Measurements from ENCODE around the gene ADPRHL1. TPM values are rescaled to one million over a fixed set of nuclear protein-coding genes. Genes with fewer than 3 reads are reported as not detected.

Gene ADPRHL1
- total and polyA plus RNA-seq, 7 donors: 1.2 to 7.8 (median 4.2) TPM

GRCh38 chr13:113464476-113464875 is 11.2 kb upstream of the ADPRHL1 start:
- no peak for TF ChIP-seq POLR2A (IDR thresholded peaks at IDR 0.05)
- TF ChIP-seq EP300 (IDR thresholded peaks at IDR 0.05): no peak
- TF ChIP-seq POLR2AphosphoS5 (IDR thresholded peaks at IDR 0.05): no peak
- TF ChIP-seq, protein P1, sequence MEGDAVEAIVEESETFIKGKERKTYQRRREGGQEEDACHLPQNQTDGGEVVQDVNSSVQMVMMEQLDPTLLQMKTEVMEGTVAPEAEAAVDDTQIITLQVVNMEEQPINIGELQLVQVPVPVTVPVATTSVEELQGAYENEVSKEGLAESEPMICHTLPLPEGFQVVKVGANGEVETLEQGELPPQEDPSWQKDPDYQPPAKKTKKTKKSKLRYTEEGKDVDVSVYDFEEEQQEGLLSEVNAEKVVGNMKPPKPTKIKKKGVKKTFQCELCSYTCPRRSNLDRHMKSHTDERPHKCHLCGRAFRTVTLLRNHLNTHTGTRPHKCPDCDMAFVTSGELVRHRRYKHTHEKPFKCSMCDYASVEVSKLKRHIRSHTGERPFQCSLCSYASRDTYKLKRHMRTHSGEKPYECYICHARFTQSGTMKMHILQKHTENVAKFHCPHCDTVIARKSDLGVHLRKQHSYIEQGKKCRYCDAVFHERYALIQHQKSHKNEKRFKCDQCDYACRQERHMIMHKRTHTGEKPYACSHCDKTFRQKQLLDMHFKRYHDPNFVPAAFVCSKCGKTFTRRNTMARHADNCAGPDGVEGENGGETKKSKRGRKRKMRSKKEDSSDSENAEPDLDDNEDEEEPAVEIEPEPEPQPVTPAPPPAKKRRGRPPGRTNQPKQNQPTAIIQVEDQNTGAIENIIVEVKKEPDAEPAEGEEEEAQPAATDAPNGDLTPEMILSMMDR (IDR thresholded peaks at IDR 0.05): no peak
- DNase-seq: no peak
- Histone ChIP-seq H3K27me3 (no peaks in the 10 kb centered on the region), H3K9me3 (no peaks in the 10 kb centered on the region), H3K4me1 (peaks cover 0 to 8% (median 3%) of the 10 kb centered on the region in 4 donors), H3K36me3 (peaks cover 9 to 40% (median 17%) of the 10 kb centered on the region in 4 donors), H3K27ac (no peak overlapping the region), H3K4me3 (no peak overlapping the region)
- intact Hi-C loops (cut with DNase I): no loop called here
- WGBS, 2 donors: 94 to 96% methylated on average over 16 of the region's 16 CpGs

DNA sequence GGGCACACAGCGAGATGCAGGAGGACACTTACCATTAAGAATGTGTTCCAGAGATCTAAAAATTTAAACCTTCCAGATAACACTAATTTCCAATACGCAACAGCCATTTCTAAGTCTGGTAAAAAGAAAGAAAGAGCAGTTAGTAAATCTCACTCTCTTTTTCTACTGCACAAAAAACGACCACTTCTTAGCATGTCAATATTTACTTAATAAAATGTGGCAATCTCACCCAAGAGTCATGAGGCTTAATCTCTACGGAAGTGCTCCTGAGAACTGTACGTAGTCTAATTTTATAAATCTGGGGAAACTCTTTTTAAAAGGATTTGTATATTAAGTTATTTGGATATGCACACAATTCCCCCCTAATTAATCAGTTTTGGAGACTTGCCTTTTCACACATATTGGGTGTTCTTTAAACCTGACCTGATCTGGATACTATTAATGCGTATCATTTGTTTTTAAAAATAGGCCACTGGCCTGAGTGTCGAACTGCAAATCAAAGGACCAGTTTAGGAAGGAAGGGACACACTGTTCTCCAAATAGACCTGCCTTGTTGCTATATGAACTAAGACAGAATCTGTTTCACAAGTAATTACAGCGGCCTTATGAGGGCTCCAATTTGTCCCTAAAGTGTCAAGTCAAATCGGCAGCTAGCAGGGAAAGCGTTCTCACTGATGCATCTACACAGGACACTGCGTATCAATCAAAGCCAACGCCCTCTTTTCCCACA is 7.9 kb upstream of the ADPRHL1 start:
- intact Hi-C loops (cut with DNase I): no loop called here
- TF ChIP-seq POLR2AphosphoS5 (IDR thresholded peaks at IDR 0.05) (no peak), EP300 (IDR thresholded peaks at IDR 0.05) (no peak), POLR2A (IDR thresholded peaks at IDR 0.05) (no peak)
- TF ChIP-seq, protein P1 (IDR thresholded peaks at IDR 0.05): no peak
- no peak for DNase-seq
- Histone ChIP-seq H3K27me3 (no peaks in the 10 kb centered on the region), H3K9me3 (no peaks in the 10 kb centered on the region), H3K4me3 (no peak overlapping the region), H3K27ac (no peak overlapping the region), H3K4me1 (peaks cover 0 to 18% (median 7%) of the 10 kb centered on the region in 4 donors), H3K36me3 (peaks cover 9 to 51% (median 26%) of the 10 kb centered on the region in 4 donors)
- 88 to 92% methylated on average over 12 of the region's 12 CpGs for WGBS, 2 donors

- DNase-seq: no peak
- H3K4me1 ChIP-seq: peaks cover 0 to 15% (median 7%) of the 10 kb centered on the region in 4 donors
- H3K9me3 ChIP-seq: no peaks in the 10 kb centered on the region
- TF ChIP-seq POLR2AphosphoS5 (IDR thresholded peaks at IDR 0.05) (no peak), POLR2A (IDR thresholded peaks at IDR 0.05) (no peak), EP300 (IDR thresholded peaks at IDR 0.05) (no peak)
- TF ChIP-seq, protein P1 (IDR thresholded peaks at IDR 0.05): no peak
- H3K36me3 ChIP-seq: peaks cover 9 to 56% (median 28%) of the 10 kb centered on the region in 4 donors
- no peak overlapping the region for H3K4me3 ChIP-seq
- 93 to 96% methylated on average over 14 of the region's 14 CpGs for WGBS, 2 donors
- H3K27me3 ChIP-seq: no peaks in the 10 kb centered on the region
- no peak overlapping the region for H3K27ac ChIP-seq
- intact Hi-C loops (cut with DNase I): no loop called here
Observed at GRCh38 chr13:113460599-113460998, 7.3 kb upstream of the ADPRHL1 start.

DNA sequence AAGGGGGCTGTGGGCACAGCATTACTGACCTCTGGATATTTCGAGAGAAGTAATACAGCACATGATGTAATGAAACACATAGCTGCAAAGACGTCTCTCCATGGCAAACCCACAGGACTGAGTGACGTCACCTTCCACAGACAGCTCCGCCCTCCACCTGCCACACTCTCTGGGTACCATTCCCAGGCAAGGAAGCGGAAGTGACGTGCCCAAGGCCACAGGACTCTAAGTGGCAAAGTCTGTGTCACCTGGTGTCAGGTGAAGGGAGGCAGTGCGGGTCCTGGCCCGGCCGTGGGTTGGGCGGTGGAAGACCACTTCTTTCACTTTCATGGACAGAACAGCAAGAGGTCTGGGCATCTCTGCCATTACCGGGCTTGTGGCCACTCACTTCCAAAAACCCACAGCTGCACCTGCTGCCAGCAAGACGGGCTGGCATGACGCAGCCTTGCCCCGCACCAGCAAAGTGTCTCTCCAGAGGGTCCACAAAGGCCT is 6.8 kb upstream of the ADPRHL1 start:
- DNase-seq: no peak
- Histone ChIP-seq H3K27me3 (no peaks in the 10 kb centered on the region), H3K9me3 (no peaks in the 10 kb centered on the region), H3K4me1 (peaks cover 0 to 17% (median 8%) of the 10 kb centered on the region in 4 donors), H3K36me3 (peaks cover 9 to 61% (median 28%) of the 10 kb centered on the region in 4 donors), H3K27ac (no peak overlapping the region), H3K4me3 (no peak overlapping the region)
- TF ChIP-seq, protein P1 (IDR thresholded peaks at IDR 0.05): no peak
- TF ChIP-seq EP300 (IDR thresholded peaks at IDR 0.05): no peak
- no peak for TF ChIP-seq POLR2A (IDR thresholded peaks at IDR 0.05)
- TF ChIP-seq POLR2AphosphoS5 (IDR thresholded peaks at IDR 0.05): no peak
- 92 to 95% methylated on average over 14 of the region's 14 CpGs for WGBS, 2 donors
- intact Hi-C loops (cut with DNase I): no loop called here

Data from sigmoid colon (tissue), 7 donors.